Subcutaneous preadipocyte (primary cell): Measurements from ENCODE around the gene CRYGD. TPM values are rescaled to one million over a fixed set of nuclear protein-coding genes. Genes with fewer than 3 reads are reported as not detected.

Experiments
- total RNA-seq: library from RNA; depleted of rRNA; stranded (reverse); fragments of >200 nt; gene quantifications from 2 replicates; pipeline ENCODE4 v1.2.3, GENCODE V29; 2012

The CRYGD gene
- total RNA-seq: not detected in 2 replicates

DNA sequence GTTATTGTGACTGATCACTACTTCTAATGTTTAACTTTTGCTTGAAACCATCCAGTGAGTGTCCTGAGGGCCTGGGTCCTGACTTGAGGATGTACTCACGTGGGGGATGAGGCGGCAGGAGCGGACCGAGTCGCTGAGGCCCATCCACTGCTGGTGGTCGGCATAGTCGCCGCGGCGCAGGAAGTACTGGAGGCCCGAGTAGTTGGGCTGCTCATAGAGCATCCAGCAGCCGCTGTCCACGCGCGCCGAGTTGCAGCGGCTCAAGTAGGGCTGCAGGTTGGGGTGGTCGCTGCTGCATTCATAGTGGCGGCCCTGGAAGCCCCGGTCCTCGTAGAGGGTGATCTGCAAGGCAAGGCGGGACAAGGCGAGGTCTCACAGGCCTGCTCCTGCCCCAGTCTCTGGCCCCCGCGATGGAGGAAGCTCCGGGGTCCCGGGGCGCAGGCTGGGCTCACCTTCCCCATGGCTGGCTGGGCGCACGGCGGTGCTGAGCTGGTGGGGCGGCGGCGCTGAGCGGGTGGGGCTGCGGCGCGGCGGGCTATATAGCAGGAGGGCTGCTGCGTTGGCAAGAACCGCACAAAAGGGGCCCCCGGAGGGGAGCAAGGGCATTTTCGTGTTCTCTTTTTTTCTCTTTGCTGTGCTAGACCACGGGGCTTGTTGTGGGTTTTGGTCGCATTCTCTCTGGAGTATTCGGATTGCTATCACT, at the start of gene CRYGD:
Gene CRYGD, minus strand, starts transcription at position 512 of the 703 bp plus-strand sequence. Its CDS starts 51 bp downstream, at position 461.

GRCh38 chr2:208163489-208163888, 39.2 kb upstream of the CRYGD start, which contains the start of gene CRYGA:
CRYGA (minus strand) TSS chr2:208163589; CDS start chr2:208163556, 33 bp downstream.

GRCh38 chr2:208146006-208146405, 21.7 kb upstream of the CRYGD start, which contains the start of gene CRYGB:
CRYGB (minus strand) TSS chr2:208146158; CDS start chr2:208146120, 38 bp downstream.

DNA sequence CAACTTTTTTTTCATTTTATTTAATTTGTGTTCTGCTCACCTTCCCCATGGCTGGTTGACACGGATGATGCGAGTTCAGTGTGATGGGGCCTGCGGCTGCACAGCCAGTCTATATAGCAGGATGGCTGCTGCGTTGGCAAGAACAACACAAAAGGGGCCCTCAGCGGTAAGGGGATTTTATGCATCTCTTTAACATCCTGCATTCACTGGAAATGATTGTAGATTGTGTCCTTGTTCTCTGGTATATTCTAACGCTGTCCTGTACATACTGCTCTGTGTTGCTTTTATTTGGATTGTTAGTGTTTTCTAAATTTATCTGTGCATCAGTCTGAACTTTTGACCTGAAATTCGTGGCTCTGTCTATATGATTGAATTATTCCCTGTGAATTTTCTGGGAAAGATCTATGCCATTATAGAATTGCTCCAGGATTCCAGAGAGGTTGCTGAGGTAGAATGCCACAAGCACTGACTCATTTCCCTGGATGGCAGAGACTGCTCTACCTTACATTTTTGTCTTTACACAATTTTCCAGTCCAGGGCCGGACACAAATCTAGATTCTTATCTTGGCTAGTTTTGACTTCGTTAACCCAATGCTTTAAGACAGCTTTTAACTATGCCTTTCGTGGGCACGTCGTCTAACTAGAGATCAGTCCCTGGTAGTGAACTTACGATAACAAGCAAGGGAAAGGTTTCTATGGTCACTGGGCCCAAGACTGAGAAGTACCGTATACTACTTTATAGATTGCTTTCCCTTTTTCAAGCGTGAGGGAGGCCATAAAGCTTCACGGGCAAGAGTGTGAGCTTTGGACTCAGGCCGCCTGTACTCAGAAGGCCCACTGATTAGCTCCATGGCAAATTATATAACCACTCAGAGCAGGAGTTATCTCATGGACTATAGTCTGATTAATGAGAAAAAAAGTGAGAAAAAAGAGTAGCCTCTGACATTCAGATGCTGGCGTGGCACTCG, 5.7 kb upstream of the CRYGD start, which contains the start of gene CRYGC:
Gene CRYGC, minus strand, starts transcription at position 85 of the 968 bp plus-strand sequence. Its CDS starts 36 bp downstream, at position 49.

Other genes with a start within 250 kb of the CRYGD start
- gene PLEKHM3, start 99.0 kb downstream of the CRYGD start, total RNA-seq: 10.3 and 13.7 TPM in 2 replicates
- gene CRYGC, start 5.3 kb upstream of the CRYGD start, total RNA-seq: not detected in 2 replicates
- not detected in 2 replicates for gene CRYGB, start 21.6 kb upstream of the CRYGD start, total RNA-seq
- not detected in 2 replicates for gene CRYGA, start 39.1 kb upstream of the CRYGD start, total RNA-seq
- gene C2orf80, start 65.5 kb upstream of the CRYGD start, total RNA-seq: not detected in 2 replicates
- 127 and 133 TPM in 2 replicates for gene IDH1, start 130.5 kb upstream of the CRYGD start, total RNA-seq
- gene PIKFYVE, start 141.7 kb upstream of the CRYGD start, total RNA-seq: 29.8 and 38.5 TPM in 2 replicates